ENCODE measurements around the gene RPL31. TPM values are rescaled to one million over a fixed set of nuclear protein-coding genes. Genes with fewer than 3 reads are reported as not detected.

The RPL31 gene
- total RNA-seq, 1 experiment from 2014 or later, result 1,893 TPM

DNA sequence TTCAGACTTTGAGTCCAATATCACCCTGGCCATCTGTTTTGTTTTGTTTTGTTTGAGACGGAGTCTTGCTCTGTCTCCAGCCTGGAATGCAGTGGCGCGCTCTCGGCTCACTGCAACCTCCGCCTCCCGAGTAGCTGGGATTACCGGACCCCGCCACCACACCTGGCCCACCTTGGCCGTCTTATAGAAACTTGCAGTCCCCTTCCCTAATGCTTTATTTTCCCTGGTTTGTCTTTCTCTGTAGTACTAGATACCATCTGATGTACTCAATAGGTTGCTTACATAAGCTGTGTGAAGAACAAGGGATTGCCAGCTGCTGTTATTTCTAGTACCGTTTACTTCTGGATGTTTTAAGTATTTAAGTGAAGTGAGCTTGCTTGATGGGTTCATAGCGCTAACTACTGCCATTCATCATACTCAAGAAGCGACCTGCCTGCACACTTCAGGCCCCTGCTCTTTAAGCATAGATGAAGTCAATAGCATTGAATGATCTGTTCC lies 1.2 kb downstream of the RPL31 start:
- H3K36me3 Mint-ChIP-seq (ENCODE audit: insufficient read depth in 1 of 3, low read depth in 3 of 3), result peaks cover 54 to 60% (median 59%) of the 10 kb centered on the region in 3 experiments

More for the DNA sequence above, 1.2 kb downstream of the RPL31 start:
- H3K56ac ChIP-seq (ENCODE audit: insufficient read length, low read depth, low read length), result no peak overlapping the region
- no peak overlapping the region for H3T11ph ChIP-seq (ENCODE audit: low read length)
- no peak overlapping the region for H2BK5ac ChIP-seq (ENCODE audit: insufficient read length, low read length)
- DNase-seq, result no peak
- Mint-ChIP-seq H3K4me1 (peaks cover 31 to 46% of the 10 kb centered on the region in 2 experiments), H3K9me3 (peaks cover 5% of the 10 kb centered on the region in 2 experiments; a peak in 4 of 5 replicates), H3K27me3 (ENCODE audit: low read depth) (peaks cover 11% of the 10 kb centered on the region), H3K4me3 (peak overlapping the region; percentile 87 to 98), H3K27ac (peak overlapping the region; percentile 95 to 99 (median 98))
- H3K4me2 ChIP-seq (ENCODE audit: insufficient read depth, insufficient read length, low read length), result peak overlapping the region; percentile 83
- no peak overlapping the region for H3K18ac ChIP-seq (ENCODE audit: insufficient read length, low read depth, low read length)
- no peak overlapping the region for H2AFZ ChIP-seq (ENCODE audit: low read length)
- H3K9ac ChIP-seq (ENCODE audit: extremely low read depth, insufficient read length, low read length), result peak overlapping the region; percentile 96
- no peak overlapping the region; the same call in 1 of the 2 replicates for H3K14ac ChIP-seq (ENCODE audit: insufficient read depth, low read length)
- H3K9me3 ChIP-seq (ENCODE audit: control insufficient read depth, low read depth, low read length), result no peaks in the 10 kb centered on the region
- no peak overlapping the region for H3K4ac ChIP-seq (ENCODE audit: low read depth, low read length)
- H3K23me2 ChIP-seq (ENCODE audit: insufficient read length, low read depth, low read length, poor library complexity, severe bottlenecking), result peaks cover 8% of the 10 kb centered on the region
- no peak overlapping the region for H2BK15ac ChIP-seq (ENCODE audit: low read depth, low read length)
- no peak overlapping the region for H2BK12ac ChIP-seq (ENCODE audit: insufficient read length, low read depth, low read length)
- H4K8ac ChIP-seq (replicated peaks; ENCODE audit: insufficient read length, low read depth, low read length), result no peak overlapping the region
- H3K23ac ChIP-seq (ENCODE audit: insufficient read length, low read depth, low read length), result no peak overlapping the region
- H2BK20ac ChIP-seq (ENCODE audit: low read depth, low read length, poor library complexity, severe bottlenecking), result no peak overlapping the region
- H3K4me1 ChIP-seq (ENCODE audit: insufficient read depth, low read length), result peaks cover 3% of the 10 kb centered on the region; the same call in 1 of the 2 replicates
- peak overlapping the region; percentile 37 for H3K27ac ChIP-seq (ENCODE audit: insufficient read length, low read depth, low read length)
- no peak overlapping the region for H4K5ac ChIP-seq (ENCODE audit: insufficient read length, low read depth, low read length)
- no peak overlapping the region for H2BK120ac ChIP-seq (ENCODE audit: low read depth, low read length, poor library complexity, severe bottlenecking)
- no peak overlapping the region for H2AK5ac ChIP-seq (ENCODE audit: insufficient read length, low read length)
- peaks cover 15% of the 10 kb centered on the region; the same call in 1 of the 2 replicates for H3K79me2 ChIP-seq (ENCODE audit: insufficient read depth, low read length)
- WGBS (ENCODE audit: extremely low coverage, insufficient read length, low lambda C conversion rate), result no CpG with 5 or more reads among the region's 12 CpGs
- H3K79me1 ChIP-seq (ENCODE audit: insufficient read depth, low read depth, low read length, poor library complexity, severe bottlenecking), result no peaks in the 10 kb centered on the region
- no peak for TF ChIP-seq CTCF (conservative IDR thresholded peaks at IDR 0.05)
- H4K20me1 ChIP-seq (ENCODE audit: control insufficient read depth, insufficient read depth, insufficient read length), result no peaks in the 10 kb centered on the region
- no peaks in the 10 kb centered on the region for H3K27me3 ChIP-seq (ENCODE audit: insufficient read depth, low read length)
- H4K91ac ChIP-seq (ENCODE audit: insufficient read length, low read depth, low read length), result no peak overlapping the region
